Measurements from ENCODE around the gene BASP1.
A peak's percentile ranks its signal among the peaks of the same experiment; 100 is the strongest.

The BASP1 gene

GRCh38 chr5:17314907-17315471 lies 97.6 kb downstream of the BASP1 start:
- no peak overlapping the region for H2BK12ac ChIP-seq (ENCODE audit: low read length)
- H4K12ac ChIP-seq (ENCODE audit: low read depth, low read length) = no peak overlapping the region
- no peaks in the 10 kb centered on the region for H3K9me3 ChIP-seq (ENCODE audit: insufficient read depth, low read depth, low read length)
- no peak overlapping the region for H3K23ac ChIP-seq (ENCODE audit: low read length)
- H3K79me1 ChIP-seq (ENCODE audit: low read length) = peaks cover 1% of the 10 kb centered on the region
- no peak overlapping the region for H2AK5ac ChIP-seq (ENCODE audit: low read length)
- H3K14ac ChIP-seq (ENCODE audit: low read length) = no peak overlapping the region
- H3K79me2 ChIP-seq (ENCODE audit: control insufficient read depth, insufficient read depth, low read length, poor library complexity) = no peaks in the 10 kb centered on the region
- H3K18ac ChIP-seq (ENCODE audit: low read length) = no peak overlapping the region
- H3K27ac ChIP-seq (ENCODE audit: low read depth, low read length) = no peak overlapping the region
- H2BK5ac ChIP-seq (ENCODE audit: low read depth, low read length, poor library complexity) = no peak overlapping the region
- peaks cover 6 to 12% of the 10 kb centered on the region in 2 experiments for H3K4me1 ChIP-seq (ENCODE audit: control insufficient read depth in 1 of 2, insufficient read depth in 2 of 2, low read length in 2 of 2)
- WGBS (ENCODE audit: extremely low coverage, insufficient coverage, insufficient read length) = no CpG with 5 or more reads among the region's 5 CpGs
- H2AFZ ChIP-seq (ENCODE audit: insufficient read depth, low read length, poor library complexity) = no peak overlapping the region
- no peak overlapping the region for H4K91ac ChIP-seq (ENCODE audit: low read depth, low read length)
- H4K8ac ChIP-seq (ENCODE audit: low read depth, low read length) = no peak overlapping the region
- no peak overlapping the region for H3K4me2 ChIP-seq (ENCODE audit: low read length)
- H3K27me3 ChIP-seq (ENCODE audit: insufficient read depth, low read length) = no peaks in the 10 kb centered on the region
- no peak for DNase-seq
- no peak overlapping the region for H3K4ac ChIP-seq (ENCODE audit: low read depth, low read length)
- H3K4me3 ChIP-seq (ENCODE audit: low read depth, low read length) = no peak overlapping the region
- no peak overlapping the region for H2BK120ac ChIP-seq (ENCODE audit: insufficient read depth, low read length, poor library complexity)
- no peak overlapping the region for H3K9ac ChIP-seq (ENCODE audit: low read length)
- no peaks in the 10 kb centered on the region for H3K36me3 ChIP-seq (ENCODE audit: control insufficient read depth in 1 of 2, insufficient read depth in 2 of 2, low read length in 2 of 2)

GRCh38 chr5:17315710-17316221 lies 98.3 kb downstream of the BASP1 start:
- peak overlapping the region; percentile 18 for H2BK120ac ChIP-seq (ENCODE audit: insufficient read depth, low read length, poor library complexity)
- no peaks in the 10 kb centered on the region for H3K36me3 ChIP-seq (ENCODE audit: control insufficient read depth in 1 of 2, insufficient read depth in 2 of 2, low read length in 2 of 2)
- no peak overlapping the region for H3K23ac ChIP-seq (ENCODE audit: low read length)
- no peak overlapping the region for H3K18ac ChIP-seq (ENCODE audit: low read length)
- H3K79me1 ChIP-seq (ENCODE audit: low read length) = peaks cover 1% of the 10 kb centered on the region
- no peak overlapping the region for H3K4me2 ChIP-seq (ENCODE audit: low read length)
- no peak overlapping the region for H2AK5ac ChIP-seq (ENCODE audit: low read length)
- no CpG with 5 or more reads among the region's 11 CpGs for WGBS (ENCODE audit: extremely low coverage, insufficient coverage, insufficient read length)
- H4K91ac ChIP-seq (ENCODE audit: low read depth, low read length) = no peak overlapping the region
- peak overlapping the region; percentile 47 for H2BK12ac ChIP-seq (ENCODE audit: low read length)
- H3K79me2 ChIP-seq (ENCODE audit: control insufficient read depth, insufficient read depth, low read length, poor library complexity) = no peaks in the 10 kb centered on the region
- H3K4ac ChIP-seq (ENCODE audit: low read depth, low read length) = no peak overlapping the region
- peak; percentile 53 to 57 for DNase-seq
- H4K12ac ChIP-seq (ENCODE audit: low read depth, low read length) = no peak overlapping the region
- no peak overlapping the region for H4K8ac ChIP-seq (ENCODE audit: low read depth, low read length)
- no peak overlapping the region for H3K14ac ChIP-seq (ENCODE audit: low read length)
- no peak overlapping the region for H2AFZ ChIP-seq (ENCODE audit: insufficient read depth, low read length, poor library complexity)
- H3K4me3 ChIP-seq (ENCODE audit: low read depth, low read length) = no peak overlapping the region
- no peak overlapping the region for H3K9ac ChIP-seq (ENCODE audit: low read length)
- no peaks in the 10 kb centered on the region for H3K27me3 ChIP-seq (ENCODE audit: insufficient read depth, low read length)
- H2BK5ac ChIP-seq (ENCODE audit: low read depth, low read length, poor library complexity) = no peak overlapping the region
- H3K27ac ChIP-seq (ENCODE audit: low read depth, low read length) = no peak overlapping the region
- H3K4me1 ChIP-seq (ENCODE audit: control insufficient read depth in 1 of 2, insufficient read depth in 2 of 2, low read length in 2 of 2) = peaks cover 6 to 12% of the 10 kb centered on the region in 2 experiments
- no peaks in the 10 kb centered on the region for H3K9me3 ChIP-seq (ENCODE audit: insufficient read depth, low read depth, low read length)

GRCh38 chr5:17316970-17317459 lies 99.6 kb downstream of the BASP1 start:
- Histone ChIP-seq H3K14ac (ENCODE audit: low read length) (no peak overlapping the region), H2BK120ac (ENCODE audit: insufficient read depth, low read length, poor library complexity) (no peak overlapping the region), H4K91ac (ENCODE audit: low read depth, low read length) (no peak overlapping the region), H3K79me2 (ENCODE audit: control insufficient read depth, insufficient read depth, low read length, poor library complexity) (no peaks in the 10 kb centered on the region), H2AFZ (ENCODE audit: insufficient read depth, low read length, poor library complexity) (no peak overlapping the region), H3K4me3 (ENCODE audit: low read depth, low read length) (no peak overlapping the region), H3K4me2 (ENCODE audit: low read length) (no peak overlapping the region), H3K18ac (ENCODE audit: low read length) (no peak overlapping the region), H3K23ac (ENCODE audit: low read length) (no peak overlapping the region), H2BK5ac (ENCODE audit: low read depth, low read length, poor library complexity) (no peak overlapping the region), H3K9ac (ENCODE audit: low read length) (no peak overlapping the region), H3K36me3 (ENCODE audit: control insufficient read depth in 1 of 2, insufficient read depth in 2 of 2, low read length in 2 of 2) (no peaks in the 10 kb centered on the region), H3K4ac (ENCODE audit: low read depth, low read length) (no peak overlapping the region), H3K27ac (ENCODE audit: low read depth, low read length) (no peak overlapping the region), H3K79me1 (ENCODE audit: low read length) (peaks cover 1% of the 10 kb centered on the region), H2BK12ac (ENCODE audit: low read length) (no peak overlapping the region), H3K27me3 (ENCODE audit: insufficient read depth, low read length) (no peaks in the 10 kb centered on the region), H3K9me3 (ENCODE audit: insufficient read depth, low read depth, low read length) (no peaks in the 10 kb centered on the region), H4K12ac (ENCODE audit: low read depth, low read length) (no peak overlapping the region), H4K8ac (ENCODE audit: low read depth, low read length) (no peak overlapping the region), H2AK5ac (ENCODE audit: low read length) (no peak overlapping the region), H3K4me1 (ENCODE audit: control insufficient read depth in 1 of 2, insufficient read depth in 2 of 2, low read length in 2 of 2) (peaks cover 6 to 12% of the 10 kb centered on the region in 2 experiments)
- no CpG with 5 or more reads among the region's 6 CpGs for WGBS (ENCODE audit: extremely low coverage, insufficient coverage, insufficient read length)
- peak; percentile 53 to 88 for DNase-seq

- Histone ChIP-seq H2BK5ac (ENCODE audit: low read depth, low read length, poor library complexity) (no peak overlapping the region), H3K4me3 (ENCODE audit: low read depth, low read length) (no peak overlapping the region), H2BK12ac (ENCODE audit: low read length) (no peak overlapping the region), H3K9me3 (ENCODE audit: insufficient read depth, low read depth, low read length) (no peaks in the 10 kb centered on the region), H3K27me3 (ENCODE audit: insufficient read depth, low read length) (no peaks in the 10 kb centered on the region), H4K12ac (ENCODE audit: low read depth, low read length) (no peak overlapping the region), H3K79me2 (ENCODE audit: control insufficient read depth, insufficient read depth, low read length, poor library complexity) (no peaks in the 10 kb centered on the region), H2BK120ac (ENCODE audit: insufficient read depth, low read length, poor library complexity) (no peak overlapping the region), H3K4me2 (ENCODE audit: low read length) (no peak overlapping the region), H3K27ac (ENCODE audit: low read depth, low read length) (no peak overlapping the region), H4K91ac (ENCODE audit: low read depth, low read length) (no peak overlapping the region), H4K8ac (ENCODE audit: low read depth, low read length) (no peak overlapping the region), H3K23ac (ENCODE audit: low read length) (no peak overlapping the region), H3K14ac (ENCODE audit: low read length) (no peak overlapping the region), H3K4ac (ENCODE audit: low read depth, low read length) (no peak overlapping the region), H2AFZ (ENCODE audit: insufficient read depth, low read length, poor library complexity) (no peak overlapping the region), H3K4me1 (ENCODE audit: control insufficient read depth in 1 of 2, insufficient read depth in 2 of 2, low read length in 2 of 2) (peaks cover 6 to 12% of the 10 kb centered on the region in 2 experiments), H3K9ac (ENCODE audit: low read length) (no peak overlapping the region), H3K18ac (ENCODE audit: low read length) (no peak overlapping the region), H3K36me3 (ENCODE audit: control insufficient read depth in 1 of 2, insufficient read depth in 2 of 2, low read length in 2 of 2) (no peaks in the 10 kb centered on the region), H3K79me1 (ENCODE audit: low read length) (peaks cover 1% of the 10 kb centered on the region), H2AK5ac (ENCODE audit: low read length) (no peak overlapping the region)
- WGBS (ENCODE audit: extremely low coverage, insufficient coverage, insufficient read length) = no CpG with 5 or more reads among the region's 5 CpGs
- DNase-seq = no peak
Measured at GRCh38 chr5:17317473-17317872, 100.0 kb downstream of the BASP1 start.
